WTC11 (cell line): ENCODE results near the gene MAN2B2. TPM values are rescaled to one million over a fixed set of nuclear protein-coding genes. Genes with fewer than 3 reads are reported as not detected.

ENCODE experiments used
- ATAC-seq: fragments of 200-7000 bp; cut with Tn5 transposase; 2 replicates; pipeline ENCODE4 v1.10.0; 2021; ENCODE audit warnings: mild to moderate bottlenecking, moderate library complexity
- CTCF ChIA-PET: fragments of 300-600 bp; sonication (Branson Sonifier 250); formaldehyde crosslinking; loops from one replicate; lab custom pipeline; 2021; ENCODE audit warnings: antibody characterized with exemption; lab: Charles Lee
- POLR2A ChIA-PET: fragments of 350-600 bp; sonication (Branson Sonifier 250); formaldehyde crosslinking; loops from one replicate; lab custom pipeline; 2021; ENCODE audit warnings: antibody characterized with exemption; lab: Charles Lee
- DNase-seq: peaks from one replicate; pipeline ENCODE4 v3.0.0; 2021; ENCODE audit warnings: low spot score
- H3K27ac Mint-ChIP-seq: 2 replicates; pipeline ENCODE4 v1.8.0; 2021; ENCODE audit warnings: mixed read lengths
- H3K27me3 Mint-ChIP-seq: 2 replicates; pipeline ENCODE4 v1.8.0; 2021; ENCODE audit warnings: low read depth, mild to moderate bottlenecking, moderate library complexity, mixed read lengths
- H3K36me3 Mint-ChIP-seq: 2 replicates; pipeline ENCODE4 v1.8.0; 2021; ENCODE audit warnings: mixed read lengths
- H3K4me1 Mint-ChIP-seq: 2 replicates; pipeline ENCODE4 v1.8.0; 2022; ENCODE audit warnings: mixed read lengths
- H3K4me3 Mint-ChIP-seq: 2 replicates; pipeline ENCODE4 v1.8.0; 2021; ENCODE audit warnings: mild to moderate bottlenecking, moderate library complexity, mixed read lengths
- H3K9me3 Mint-ChIP-seq: 2 replicates; pipeline ENCODE4 v1.8.0; 2021; ENCODE audit warnings: mixed read lengths
- CREB1 ChIP-seq: sonication (generic); formaldehyde crosslinking; IDR thresholded peaks from 2 replicates; pipeline ENCODE4 v1.8.0; 2023; ENCODE audit warnings: mild to moderate bottlenecking, missing genetic modification reagents
- CREM ChIP-seq: sonication (generic); formaldehyde crosslinking; IDR thresholded peaks from 2 replicates; pipeline ENCODE4 v1.8.1; 2022; ENCODE audit warnings: mild to moderate bottlenecking, missing genetic modification reagents, moderate library complexity
- FOXK1 ChIP-seq: sonication (generic); formaldehyde crosslinking; IDR thresholded peaks from 2 replicates; pipeline ENCODE4 v1.8.0; 2022; ENCODE audit warnings: mild to moderate bottlenecking, moderate library complexity, missing genetic modification reagents
- GRHL2 ChIP-seq: fragments of 250-450 bp; sonication (Bioruptor Pico); IDR thresholded peaks from 2 replicates; pipeline ENCODE4 v1.8.0; 2022; ENCODE audit warnings: mild to moderate bottlenecking, moderate library complexity; ENCODE audit not compliant: insufficient replicate concordance, severe bottlenecking
- HMGA2 ChIP-seq: fragments of 250-450 bp; sonication (Bioruptor Pico); IDR thresholded peaks from 2 replicates; pipeline ENCODE4 v1.4.0; 2021; ENCODE audit warnings: mild to moderate bottlenecking, moderate library complexity
- IRF2 ChIP-seq: sonication (generic); formaldehyde crosslinking; IDR thresholded peaks from 2 replicates; pipeline ENCODE4 v1.8.0; 2022; ENCODE audit warnings: low read depth, missing genetic modification reagents, borderline replicate concordance
- MXD4 ChIP-seq: fragments of 250-450 bp; sonication (Bioruptor Pico); IDR thresholded peaks from 2 replicates; pipeline ENCODE4 v1.8.0; 2021; ENCODE audit warnings: mild to moderate bottlenecking, moderate library complexity, borderline replicate concordance
- NFATC4 ChIP-seq: fragments of 250-450 bp; sonication (Bioruptor Pico); IDR thresholded peaks from 2 replicates; pipeline ENCODE4 v1.9.0; 2021; ENCODE audit warnings: mild to moderate bottlenecking
- NFE2L1 ChIP-seq: sonication (generic); formaldehyde crosslinking; IDR thresholded peaks from 2 replicates; pipeline ENCODE4 v1.8.1; 2023; ENCODE audit warnings: missing genetic modification reagents
- NR2C2 ChIP-seq: sonication (generic); formaldehyde crosslinking; IDR thresholded peaks from 2 replicates; pipeline ENCODE4 v1.8.0; 2022; ENCODE audit warnings: mild to moderate bottlenecking, missing genetic modification reagents
- SMAD4 ChIP-seq: sonication (generic); formaldehyde crosslinking; IDR thresholded peaks from 2 replicates; pipeline ENCODE4 v1.8.0; 2022; ENCODE audit warnings: mild to moderate bottlenecking, missing genetic modification reagents
- TEAD4 ChIP-seq: sonication (generic); formaldehyde crosslinking; IDR thresholded peaks from 2 replicates; pipeline ENCODE4 v1.8.0; 2022; ENCODE audit warnings: mild to moderate bottlenecking, missing genetic modification reagents
- ZNF232 ChIP-seq: sonication (generic); formaldehyde crosslinking; IDR thresholded peaks from 2 replicates; pipeline ENCODE4 v1.8.0; 2022; ENCODE audit warnings: mild to moderate bottlenecking, missing genetic modification reagents
- total RNA-seq: library from RNA; stranded (reverse); gene quantifications from 3 replicates; pipeline ENCODE4 v1.2.3, GENCODE V29; 2021
- TF ChIP-seq, protein P1 (sequence below): sonication (generic); formaldehyde crosslinking; IDR thresholded peaks from 2 replicates; pipeline ENCODE4 v1.8.1; 2023; ENCODE audit warnings: mild to moderate bottlenecking, missing genetic modification reagents, borderline replicate concordance
- TF ChIP-seq, protein P2 (sequence below): sonication (generic); formaldehyde crosslinking; conservative IDR thresholded peaks from 2 replicates; pipeline ENCODE4 v1.8.1; 2023; ENCODE audit warnings: mild to moderate bottlenecking, low read depth, missing genetic modification reagents, moderate library complexity
- TF ChIP-seq, protein P3 (sequence below): sonication (generic); formaldehyde crosslinking; IDR thresholded peaks from 2 replicates; pipeline ENCODE4 v1.8.1; 2023; ENCODE audit warnings: mild to moderate bottlenecking, missing genetic modification reagents
- TF ChIP-seq, protein P4 (sequence below): sonication (generic); formaldehyde crosslinking; IDR thresholded peaks from 2 replicates; pipeline ENCODE4 v1.8.0; 2022; ENCODE audit warnings: missing genetic modification reagents
- TF ChIP-seq, protein P5 (sequence below): sonication (generic); formaldehyde crosslinking; IDR thresholded peaks from 2 replicates; pipeline ENCODE4 v1.8.0; 2022; ENCODE audit warnings: mild to moderate bottlenecking, missing genetic modification reagents
- TF ChIP-seq, protein P6 (sequence below): sonication (generic); formaldehyde crosslinking; IDR thresholded peaks from 2 replicates; pipeline ENCODE4 v1.8.0; 2023; ENCODE audit warnings: mild to moderate bottlenecking, missing genetic modification reagents

Gene MAN2B2
- total RNA-seq, 1 experiment from 2014 or later: 6.3 TPM

DNA sequence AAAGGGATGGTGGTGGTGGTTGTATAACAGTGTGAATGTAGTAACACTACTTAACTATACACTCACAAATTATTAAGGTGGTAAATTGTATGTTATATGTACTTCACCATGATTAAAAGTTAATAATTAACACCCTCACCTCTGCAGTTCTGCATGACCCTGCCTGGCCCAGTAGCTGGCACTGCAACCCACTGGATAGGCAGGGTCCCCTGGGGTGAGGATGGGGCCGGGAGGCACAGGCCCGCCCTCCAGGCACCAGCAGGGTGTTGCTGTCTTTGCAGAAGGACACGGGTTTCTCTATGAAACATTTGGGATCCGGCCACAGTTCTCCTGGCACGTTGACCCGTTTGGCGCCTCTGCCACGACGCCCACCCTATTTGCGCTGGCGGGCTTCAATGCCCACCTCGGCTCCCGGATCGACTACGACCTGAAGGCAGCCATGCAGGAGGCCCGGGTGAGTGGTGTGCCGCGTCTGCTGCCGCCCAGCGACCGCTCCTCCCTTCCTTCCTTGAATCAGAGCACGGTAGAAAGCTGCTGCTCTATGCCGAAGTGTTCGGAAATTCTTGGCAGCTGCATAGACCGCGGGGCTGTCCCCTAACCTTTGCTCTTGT lies 11.8 kb downstream of the MAN2B2 start:
- Mint-ChIP-seq H3K4me1 (no peaks in the 10 kb centered on the region), H3K9me3 (peaks cover 23% of the 10 kb centered on the region), H3K27ac (no peak overlapping the region), H3K4me3 (no peak overlapping the region), H3K36me3 (peaks cover 19% of the 10 kb centered on the region; the same call in 1 of the 2 replicates), H3K27me3 (peaks cover 5% of the 10 kb centered on the region)
- DNase-seq (no peak), ATAC-seq (no peak; the same call in 1 of the 2 replicates)
- ChIA-PET POLR2A (no interaction called here), CTCF (interaction anchor here (1.1 to 1.6 kb wide), 2 partner anchors 12 to 256 kb away, joined by 3 read pairs; partner anchors contain the start of gene MAN2B2)
- TF ChIP-seq CREM: no peak
- TF ChIP-seq, protein P1, sequence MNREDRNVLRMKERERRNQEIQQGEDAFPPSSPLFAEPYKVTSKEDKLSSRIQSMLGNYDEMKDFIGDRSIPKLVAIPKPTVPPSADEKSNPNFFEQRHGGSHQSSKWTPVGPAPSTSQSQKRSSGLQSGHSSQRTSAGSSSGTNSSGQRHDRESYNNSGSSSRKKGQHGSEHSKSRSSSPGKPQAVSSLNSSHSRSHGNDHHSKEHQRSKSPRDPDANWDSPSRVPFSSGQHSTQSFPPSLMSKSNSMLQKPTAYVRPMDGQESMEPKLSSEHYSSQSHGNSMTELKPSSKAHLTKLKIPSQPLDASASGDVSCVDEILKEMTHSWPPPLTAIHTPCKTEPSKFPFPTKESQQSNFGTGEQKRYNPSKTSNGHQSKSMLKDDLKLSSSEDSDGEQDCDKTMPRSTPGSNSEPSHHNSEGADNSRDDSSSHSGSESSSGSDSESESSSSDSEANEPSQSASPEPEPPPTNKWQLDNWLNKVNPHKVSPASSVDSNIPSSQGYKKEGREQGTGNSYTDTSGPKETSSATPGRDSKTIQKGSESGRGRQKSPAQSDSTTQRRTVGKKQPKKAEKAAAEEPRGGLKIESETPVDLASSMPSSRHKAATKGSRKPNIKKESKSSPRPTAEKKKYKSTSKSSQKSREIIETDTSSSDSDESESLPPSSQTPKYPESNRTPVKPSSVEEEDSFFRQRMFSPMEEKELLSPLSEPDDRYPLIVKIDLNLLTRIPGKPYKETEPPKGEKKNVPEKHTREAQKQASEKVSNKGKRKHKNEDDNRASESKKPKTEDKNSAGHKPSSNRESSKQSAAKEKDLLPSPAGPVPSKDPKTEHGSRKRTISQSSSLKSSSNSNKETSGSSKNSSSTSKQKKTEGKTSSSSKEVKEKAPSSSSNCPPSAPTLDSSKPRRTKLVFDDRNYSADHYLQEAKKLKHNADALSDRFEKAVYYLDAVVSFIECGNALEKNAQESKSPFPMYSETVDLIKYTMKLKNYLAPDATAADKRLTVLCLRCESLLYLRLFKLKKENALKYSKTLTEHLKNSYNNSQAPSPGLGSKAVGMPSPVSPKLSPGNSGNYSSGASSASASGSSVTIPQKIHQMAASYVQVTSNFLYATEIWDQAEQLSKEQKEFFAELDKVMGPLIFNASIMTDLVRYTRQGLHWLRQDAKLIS (CRISPR knock-in tag): no peak
- TF ChIP-seq SMAD4 (CRISPR knock-in tag): no peak
- TF ChIP-seq NR2C2 (CRISPR knock-in tag): no peak
- TF ChIP-seq NFATC4 (CRISPR knock-in tag): no peak
- TF ChIP-seq, protein P2, sequence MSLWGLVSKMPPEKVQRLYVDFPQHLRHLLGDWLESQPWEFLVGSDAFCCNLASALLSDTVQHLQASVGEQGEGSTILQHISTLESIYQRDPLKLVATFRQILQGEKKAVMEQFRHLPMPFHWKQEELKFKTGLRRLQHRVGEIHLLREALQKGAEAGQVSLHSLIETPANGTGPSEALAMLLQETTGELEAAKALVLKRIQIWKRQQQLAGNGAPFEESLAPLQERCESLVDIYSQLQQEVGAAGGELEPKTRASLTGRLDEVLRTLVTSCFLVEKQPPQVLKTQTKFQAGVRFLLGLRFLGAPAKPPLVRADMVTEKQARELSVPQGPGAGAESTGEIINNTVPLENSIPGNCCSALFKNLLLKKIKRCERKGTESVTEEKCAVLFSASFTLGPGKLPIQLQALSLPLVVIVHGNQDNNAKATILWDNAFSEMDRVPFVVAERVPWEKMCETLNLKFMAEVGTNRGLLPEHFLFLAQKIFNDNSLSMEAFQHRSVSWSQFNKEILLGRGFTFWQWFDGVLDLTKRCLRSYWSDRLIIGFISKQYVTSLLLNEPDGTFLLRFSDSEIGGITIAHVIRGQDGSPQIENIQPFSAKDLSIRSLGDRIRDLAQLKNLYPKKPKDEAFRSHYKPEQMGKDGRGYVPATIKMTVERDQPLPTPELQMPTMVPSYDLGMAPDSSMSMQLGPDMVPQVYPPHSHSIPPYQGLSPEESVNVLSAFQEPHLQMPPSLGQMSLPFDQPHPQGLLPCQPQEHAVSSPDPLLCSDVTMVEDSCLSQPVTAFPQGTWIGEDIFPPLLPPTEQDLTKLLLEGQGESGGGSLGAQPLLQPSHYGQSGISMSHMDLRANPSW (CRISPR knock-in tag): no peak
- TF ChIP-seq, protein P3, sequence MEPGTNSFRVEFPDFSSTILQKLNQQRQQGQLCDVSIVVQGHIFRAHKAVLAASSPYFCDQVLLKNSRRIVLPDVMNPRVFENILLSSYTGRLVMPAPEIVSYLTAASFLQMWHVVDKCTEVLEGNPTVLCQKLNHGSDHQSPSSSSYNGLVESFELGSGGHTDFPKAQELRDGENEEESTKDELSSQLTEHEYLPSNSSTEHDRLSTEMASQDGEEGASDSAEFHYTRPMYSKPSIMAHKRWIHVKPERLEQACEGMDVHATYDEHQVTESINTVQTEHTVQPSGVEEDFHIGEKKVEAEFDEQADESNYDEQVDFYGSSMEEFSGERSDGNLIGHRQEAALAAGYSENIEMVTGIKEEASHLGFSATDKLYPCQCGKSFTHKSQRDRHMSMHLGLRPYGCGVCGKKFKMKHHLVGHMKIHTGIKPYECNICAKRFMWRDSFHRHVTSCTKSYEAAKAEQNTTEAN (CRISPR knock-in tag): no peak
- TF ChIP-seq, protein P4, sequence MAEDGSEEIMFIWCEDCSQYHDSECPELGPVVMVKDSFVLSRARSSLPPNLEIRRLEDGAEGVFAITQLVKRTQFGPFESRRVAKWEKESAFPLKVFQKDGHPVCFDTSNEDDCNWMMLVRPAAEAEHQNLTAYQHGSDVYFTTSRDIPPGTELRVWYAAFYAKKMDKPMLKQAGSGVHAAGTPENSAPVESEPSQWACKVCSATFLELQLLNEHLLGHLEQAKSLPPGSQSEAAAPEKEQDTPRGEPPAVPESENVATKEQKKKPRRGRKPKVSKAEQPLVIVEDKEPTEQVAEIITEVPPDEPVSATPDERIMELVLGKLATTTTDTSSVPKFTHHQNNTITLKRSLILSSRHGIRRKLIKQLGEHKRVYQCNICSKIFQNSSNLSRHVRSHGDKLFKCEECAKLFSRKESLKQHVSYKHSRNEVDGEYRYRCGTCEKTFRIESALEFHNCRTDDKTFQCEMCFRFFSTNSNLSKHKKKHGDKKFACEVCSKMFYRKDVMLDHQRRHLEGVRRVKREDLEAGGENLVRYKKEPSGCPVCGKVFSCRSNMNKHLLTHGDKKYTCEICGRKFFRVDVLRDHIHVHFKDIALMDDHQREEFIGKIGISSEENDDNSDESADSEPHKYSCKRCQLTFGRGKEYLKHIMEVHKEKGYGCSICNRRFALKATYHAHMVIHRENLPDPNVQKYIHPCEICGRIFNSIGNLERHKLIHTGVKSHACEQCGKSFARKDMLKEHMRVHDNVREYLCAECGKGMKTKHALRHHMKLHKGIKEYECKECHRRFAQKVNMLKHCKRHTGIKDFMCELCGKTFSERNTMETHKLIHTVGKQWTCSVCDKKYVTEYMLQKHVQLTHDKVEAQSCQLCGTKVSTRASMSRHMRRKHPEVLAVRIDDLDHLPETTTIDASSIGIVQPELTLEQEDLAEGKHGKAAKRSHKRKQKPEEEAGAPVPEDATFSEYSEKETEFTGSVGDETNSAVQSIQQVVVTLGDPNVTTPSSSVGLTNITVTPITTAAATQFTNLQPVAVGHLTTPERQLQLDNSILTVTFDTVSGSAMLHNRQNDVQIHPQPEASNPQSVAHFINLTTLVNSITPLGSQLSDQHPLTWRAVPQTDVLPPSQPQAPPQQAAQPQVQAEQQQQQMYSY (CRISPR knock-in tag): no peak
- TF ChIP-seq IRF2 (CRISPR knock-in tag): no peak
- no peak for TF ChIP-seq FOXK1 (CRISPR knock-in tag)
- TF ChIP-seq NFE2L1 (CRISPR knock-in tag): no peak
- no peak for TF ChIP-seq GRHL2 (CRISPR knock-in tag)
- TF ChIP-seq HMGA2 (CRISPR knock-in tag): no peak
- no peak for TF ChIP-seq CREB1 (CRISPR knock-in tag)
- no peak for TF ChIP-seq TEAD4 (CRISPR knock-in tag)
- TF ChIP-seq, protein P5, sequence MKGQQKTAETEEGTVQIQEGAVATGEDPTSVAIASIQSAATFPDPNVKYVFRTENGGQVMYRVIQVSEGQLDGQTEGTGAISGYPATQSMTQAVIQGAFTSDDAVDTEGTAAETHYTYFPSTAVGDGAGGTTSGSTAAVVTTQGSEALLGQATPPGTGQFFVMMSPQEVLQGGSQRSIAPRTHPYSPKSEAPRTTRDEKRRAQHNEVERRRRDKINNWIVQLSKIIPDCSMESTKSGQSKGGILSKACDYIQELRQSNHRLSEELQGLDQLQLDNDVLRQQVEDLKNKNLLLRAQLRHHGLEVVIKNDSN (CRISPR knock-in tag): no peak
- no peak for TF ChIP-seq ZNF232 (CRISPR knock-in tag)
- TF ChIP-seq, protein P6, sequence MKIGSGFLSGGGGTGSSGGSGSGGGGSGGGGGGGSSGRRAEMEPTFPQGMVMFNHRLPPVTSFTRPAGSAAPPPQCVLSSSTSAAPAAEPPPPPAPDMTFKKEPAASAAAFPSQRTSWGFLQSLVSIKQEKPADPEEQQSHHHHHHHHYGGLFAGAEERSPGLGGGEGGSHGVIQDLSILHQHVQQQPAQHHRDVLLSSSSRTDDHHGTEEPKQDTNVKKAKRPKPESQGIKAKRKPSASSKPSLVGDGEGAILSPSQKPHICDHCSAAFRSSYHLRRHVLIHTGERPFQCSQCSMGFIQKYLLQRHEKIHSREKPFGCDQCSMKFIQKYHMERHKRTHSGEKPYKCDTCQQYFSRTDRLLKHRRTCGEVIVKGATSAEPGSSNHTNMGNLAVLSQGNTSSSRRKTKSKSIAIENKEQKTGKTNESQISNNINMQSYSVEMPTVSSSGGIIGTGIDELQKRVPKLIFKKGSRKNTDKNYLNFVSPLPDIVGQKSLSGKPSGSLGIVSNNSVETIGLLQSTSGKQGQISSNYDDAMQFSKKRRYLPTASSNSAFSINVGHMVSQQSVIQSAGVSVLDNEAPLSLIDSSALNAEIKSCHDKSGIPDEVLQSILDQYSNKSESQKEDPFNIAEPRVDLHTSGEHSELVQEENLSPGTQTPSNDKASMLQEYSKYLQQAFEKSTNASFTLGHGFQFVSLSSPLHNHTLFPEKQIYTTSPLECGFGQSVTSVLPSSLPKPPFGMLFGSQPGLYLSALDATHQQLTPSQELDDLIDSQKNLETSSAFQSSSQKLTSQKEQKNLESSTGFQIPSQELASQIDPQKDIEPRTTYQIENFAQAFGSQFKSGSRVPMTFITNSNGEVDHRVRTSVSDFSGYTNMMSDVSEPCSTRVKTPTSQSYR (CRISPR knock-in tag): no peak
- TF ChIP-seq MXD4 (CRISPR knock-in tag): no peak
